H1 (cell line): ENCODE data around the gene CYSRT1. TPM values are rescaled to one million over a fixed set of nuclear protein-coding genes. Genes with fewer than 3 reads are reported as not detected.

Experiments used
- CTCF ChIA-PET: fragments of 300-600 bp; sonication (Branson Sonifier 250); formaldehyde crosslinking; loops from one replicate; lab custom pipeline; 2021; ENCODE audit not compliant: partially characterized antibody; lab: Charles Lee
- POLR2A ChIA-PET: fragments of 300-600 bp; sonication (Branson Sonifier 250); formaldehyde crosslinking; loops from one replicate; lab custom pipeline; 2021; ENCODE audit warnings: inconsistent platforms; ENCODE audit not compliant: partially characterized antibody; lab: Charles Lee
- DNase-seq, 2 experiments: peaks; one replicate each; pipeline versions ENCODE4 v3.0.0 to v3.0.0-alpha.2; 2010 to 2022; ENCODE audit warnings: low spot score in 2 of 2, low read depth in 1 of 2, mixed read lengths in 1 of 2
- FAIRE-seq: peaks from 2 replicates; lab custom pipeline; 2011; peaks lifted over from hg19 to GRCh38; lab: Jason Lieb, UNC
- H2AFZ ChIP-seq: 2 replicates; pipeline ENCODE4 v1.8.1; 2012; ENCODE audit warnings: low read length, inconsistent platforms
- H2AK5ac ChIP-seq: 2 replicates; pipeline ENCODE4 v1.6.1; 2013; ENCODE audit warnings: low read depth, low read length
- H2BK120ac ChIP-seq: replicated peaks from 2 replicates; pipeline ENCODE3; 2013; ENCODE audit warnings: low read depth, low read length, inconsistent platforms
- H2BK12ac ChIP-seq: 2 replicates; pipeline ENCODE4 v1.6.1; 2013; ENCODE audit warnings: low read depth, low read length
- H2BK15ac ChIP-seq: 2 replicates; pipeline ENCODE4 v1.6.1; 2013; ENCODE audit warnings: low read length
- H2BK20ac ChIP-seq: 2 replicates; pipeline ENCODE4 v1.6.1; 2013; ENCODE audit warnings: low read length
- H2BK5ac ChIP-seq: 2 replicates; pipeline ENCODE4 v1.6.1; 2013; ENCODE audit warnings: low read depth, low read length
- H3K14ac ChIP-seq: 2 replicates; pipeline ENCODE4 v1.6.1; 2013; ENCODE audit warnings: inconsistent platforms; ENCODE audit not compliant: insufficient read length
- H3K18ac ChIP-seq: 2 replicates; pipeline ENCODE4 v1.6.1; 2013; ENCODE audit warnings: low read length; ENCODE audit errors: extremely low read depth
- H3K23ac ChIP-seq: 2 replicates; pipeline ENCODE4 v1.6.1; 2013; ENCODE audit warnings: inconsistent platforms; ENCODE audit not compliant: insufficient read length
- H3K23me2 ChIP-seq: 2 replicates; pipeline ENCODE4 v1.6.1; 2013; ENCODE audit warnings: low read depth, low read length
- H3K27ac ChIP-seq: 2 replicates; pipeline ENCODE4 v1.6.1; 2011; ENCODE audit warnings: low read depth, low read length, inconsistent platforms
- H3K27me3 ChIP-seq, 4 experiments: replicated peaks in 1 of 4; 1 replicate in 1 of 4; 2 replicates in 3 of 4; pipeline versions ENCODE4 v1.6.1 to v1.8.1; 2011 to 2013; ENCODE audit warnings: low read length in 3 of 4, mild to moderate bottlenecking in 3 of 4, inconsistent platforms in 2 of 4, mixed read lengths in 2 of 4, moderate library complexity in 1 of 4; ENCODE audit not compliant: control insufficient read depth in 3 of 4, insufficient read depth in 3 of 4; ENCODE audit errors: extremely low read depth in 1 of 4
- H3K36me3 ChIP-seq, 4 experiments: 2 replicates each; pipeline versions ENCODE4 v1.6.1 to v1.8.1; 2011 to 2013; ENCODE audit warnings: mild to moderate bottlenecking in 4 of 4, low read length in 3 of 4, moderate library complexity in 2 of 4, control low read depth in 1 of 4, inconsistent platforms in 1 of 4; ENCODE audit not compliant: insufficient read depth in 4 of 4, control insufficient read depth in 2 of 4
- H3K4ac ChIP-seq: replicated peaks from 2 replicates; pipeline ENCODE3; 2013; ENCODE audit warnings: low read length, low read depth, mixed read lengths, inconsistent platforms; ENCODE audit not compliant: insufficient read length
- H3K4me1 ChIP-seq, 4 experiments: replicated peaks in 1 of 4; 1 replicate in 1 of 4; 2 replicates in 3 of 4; pipeline versions ENCODE4 v1.6.1 to v1.8.1; 2011 to 2013; ENCODE audit warnings: low read length in 3 of 4, inconsistent platforms in 2 of 4, mixed read lengths in 1 of 4; ENCODE audit not compliant: insufficient read depth in 4 of 4, control insufficient read depth in 3 of 4
- H3K4me2 ChIP-seq, 2 experiments: 2 replicates each; pipeline versions ENCODE4 v1.6.1 to v1.8.1; 2011 to 2013; ENCODE audit warnings: low read depth in 2 of 2, low read length in 2 of 2, control low read depth in 1 of 2, inconsistent platforms in 1 of 2, mild to moderate bottlenecking in 1 of 2; ENCODE audit not compliant: insufficient read depth in 1 of 2
- H3K4me3 ChIP-seq, 4 experiments: fragments of 200-600, 300-600 bp in 1 of 4; sonication (generic), shearing (Covaris generic), sonication (Bioruptor Twin) in 1 of 4; 2 replicates each; pipeline versions ENCODE4 v1.5.1 to v1.8.1; 2011 to 2016; ENCODE audit warnings: low read length in 4 of 4, low read depth in 3 of 4, control low read depth in 2 of 4, inconsistent platforms in 2 of 4, mild to moderate bottlenecking in 2 of 4, mixed read lengths in 1 of 4, moderate library complexity in 1 of 4; ENCODE audit not compliant: insufficient read depth in 2 of 4; ENCODE audit errors: extremely low read depth in 1 of 4
- H3K56ac ChIP-seq: replicated peaks from 2 replicates; pipeline ENCODE3; 2013; ENCODE audit warnings: low read depth, mild to moderate bottlenecking, mixed read lengths, low read length, inconsistent platforms; ENCODE audit not compliant: insufficient read length
- H3K79me1 ChIP-seq: 2 replicates; pipeline ENCODE4 v1.6.1; 2013; ENCODE audit warnings: low read depth, low read length, control low read depth
- H3K79me2 ChIP-seq, 2 experiments: 2 replicates each; pipeline versions ENCODE4 v1.6.1 to v1.8.1; 2012 to 2013; ENCODE audit warnings: low read length in 2 of 2, mild to moderate bottlenecking in 2 of 2, inconsistent platforms in 1 of 2; ENCODE audit not compliant: insufficient read depth in 2 of 2, control insufficient read depth in 1 of 2
- H3K9ac ChIP-seq, 4 experiments: replicated peaks in 1 of 4; 1 replicate in 1 of 4; 2 replicates in 3 of 4; pipeline versions ENCODE4 v1.6.1 to v1.8.1; 2011 to 2013; ENCODE audit warnings: low read depth in 3 of 4, low read length in 3 of 4, control low read depth in 2 of 4, mild to moderate bottlenecking in 2 of 4, moderate library complexity in 2 of 4, inconsistent platforms in 1 of 4; ENCODE audit errors: extremely low read depth in 1 of 4
- H3K9me3 ChIP-seq, 2 experiments: 2 replicates each; pipeline versions ENCODE4 v1.6.1 to v1.8.1; 2012 to 2013; ENCODE audit warnings: mild to moderate bottlenecking in 2 of 2, moderate library complexity in 2 of 2, control low read depth in 1 of 2, inconsistent platforms in 1 of 2, low read depth in 1 of 2, low read length in 1 of 2, mixed read lengths in 1 of 2; ENCODE audit not compliant: insufficient read depth in 2 of 2
- H4K20me1 ChIP-seq, 2 experiments: replicated peaks in 1 of 2; 2 replicates each; pipeline versions ENCODE3 to v1.8.1; 2011 to 2013; ENCODE audit warnings: inconsistent platforms in 2 of 2, low read length in 2 of 2, mild to moderate bottlenecking in 1 of 2; ENCODE audit not compliant: insufficient read depth in 2 of 2, control insufficient read depth in 1 of 2
- H4K5ac ChIP-seq: 2 replicates; pipeline ENCODE4 v1.6.1; 2013; ENCODE audit warnings: low read length, low read depth, mixed read lengths, inconsistent platforms; ENCODE audit not compliant: insufficient read length
- H4K8ac ChIP-seq: 2 replicates; pipeline ENCODE4 v1.8.0; 2013; ENCODE audit warnings: mild to moderate bottlenecking, moderate library complexity, low read length, inconsistent platforms; ENCODE audit not compliant: insufficient read depth; ENCODE audit errors: extremely low read depth
- H4K91ac ChIP-seq: replicated peaks from 2 replicates; pipeline ENCODE3; 2013; ENCODE audit warnings: low read length, mixed read lengths, inconsistent platforms; ENCODE audit not compliant: insufficient read length
- BCL11A ChIP-seq, 2 experiments: IDR thresholded peaks; one replicate each; pipeline ENCODE4 v1.6.1; 2011; ENCODE audit warnings: low read depth in 2 of 2, low read length in 2 of 2, mild to moderate bottlenecking in 2 of 2
- E2F6 ChIP-seq: IDR thresholded peaks from 2 replicates; pipeline ENCODE4 v1.6.1; 2012; ENCODE audit warnings: inconsistent platforms
- EGR1 ChIP-seq: IDR thresholded peaks from 2 replicates; pipeline ENCODE4 v1.6.1; 2011; ENCODE audit warnings: low read depth, low read length, borderline replicate concordance
- GTF2F1 ChIP-seq: IDR thresholded peaks from 2 replicates; pipeline ENCODE4 v1.6.1; 2012; ENCODE audit warnings: low read depth, low read length, improper control_type of control experiment, borderline replicate concordance
- HDAC2 ChIP-seq, 2 experiments: fragments of 300-600 bp in 1 of 2; sonication (generic) in 1 of 2; IDR thresholded peaks; 2 replicates each; pipeline ENCODE4 v1.6.1; 2011 to 2012; ENCODE audit warnings: low read depth in 2 of 2, low read length in 2 of 2, mild to moderate bottlenecking in 2 of 2, moderate library complexity in 2 of 2, borderline replicate concordance in 1 of 2, inconsistent platforms in 1 of 2
- JUN ChIP-seq: IDR thresholded peaks from 2 replicates; pipeline ENCODE4 v1.6.1; 2011; ENCODE audit warnings: low read depth, mild to moderate bottlenecking, improper control_type of control experiment, low read length
- MAX ChIP-seq: IDR thresholded peaks from 2 replicates; pipeline ENCODE4 v1.6.1; 2012; ENCODE audit warnings: inconsistent platforms
- RNF2 ChIP-seq: fragments of 200-900, 300-1000 bp; sonication (generic); IDR thresholded peaks from 2 replicates; pipeline ENCODE4 v1.7.1; 2016; ENCODE audit warnings: borderline replicate concordance, low read depth, mild to moderate bottlenecking, antibody characterized with exemption, low read length; ENCODE audit not compliant: poor library complexity, severe bottlenecking; ENCODE audit errors: missing control alignments
- SAP30 ChIP-seq: fragments of 300-600 bp; sonication (generic); IDR thresholded peaks from 2 replicates; pipeline ENCODE4 v1.7.1; 2012; ENCODE audit warnings: low read length, moderate library complexity, mild to moderate bottlenecking, inconsistent platforms; ENCODE audit not compliant: insufficient read depth, insufficient replicate concordance
- SP1 ChIP-seq: IDR thresholded peaks from 2 replicates; pipeline ENCODE4 v1.6.1; 2011; ENCODE audit warnings: low read depth, low read length
- SRF ChIP-seq: IDR thresholded peaks from 2 replicates; pipeline ENCODE4 v1.6.1; 2011; ENCODE audit warnings: mild to moderate bottlenecking, low read depth, low read length, moderate library complexity
- TBP ChIP-seq: IDR thresholded peaks from 2 replicates; pipeline ENCODE4 v1.6.1; 2011; ENCODE audit warnings: low read depth, low read length, improper control_type of control experiment
- TEAD4 ChIP-seq: IDR thresholded peaks from 2 replicates; pipeline ENCODE4 v1.6.1; 2012; ENCODE audit warnings: low read depth, low read length, inconsistent platforms, mixed read lengths
- WGBS, 2 experiments: shearing (Covaris generic) in 1 of 2; methylation state at CpG; one replicate each; pipeline versions ENCODE4 v1.1.6 to v1.1.7; 2013 to 2015; ENCODE audit warnings: low lambda C conversion rate in 2 of 2, mixed read lengths in 2 of 2, inconsistent platforms in 1 of 2, low coverage in 1 of 2, missing lambda C conversion rate in 1 of 2; ENCODE audit not compliant: insufficient replicate concordance in 2 of 2, insufficient coverage in 1 of 2, insufficient read length in 1 of 2; ENCODE audit errors: extremely low coverage in 1 of 2, missing lambda C conversion rate in 1 of 2; 5-methylcytosine and 5-hydroxymethylcytosine counted together
- polyA plus RNA-seq, 7 experiments: library from polyadenylated mRNA; depleted of rRNA in 3 of 7; stranded (reverse) in 5 of 7; unstranded in 2 of 7; fragments of >200 nt in 5 of 7; fragments of 200-250 nt in 2 of 7; gene quantifications; 1 replicate in 5 of 7; 2 replicates in 1 of 7; 4 replicates in 1 of 7; pipeline versions ENCODE4 v1.2.1 to v1.2.3, GENCODE V29; 2011 to 2013; ENCODE audit warnings: missing spikeins in 2 of 7, mixed read lengths in 2 of 7
- total RNA-seq: library from RNA; stranded (reverse); fragmentation: NEBNext Ultra II Directional; extraction: Animal tissue kit (Norgen Biotek cat#: 25700); gene quantifications from 2 replicates; pipeline ENCODE4 v1.2.1, GENCODE V29; 2021

The CYSRT1 gene
- total and polyA plus RNA-seq, 2 of the 8 experiments (the other 6 are each of a cell fraction or from before 2014, with no cell fraction given), result 1.0 to 6.5 TPM

- no peak overlapping the region for H3K4me3 ChIP-seq
- no peaks in the 10 kb centered on the region for H3K79me2 ChIP-seq
- no peak for DNase-seq
- no peak overlapping the region for H4K91ac ChIP-seq
- WGBS, 2 experiments, result 92% methylated on average over 24 of the region's 24 CpGs; no CpG with 5 or more reads in 1 of the 2 experiments
- H3K23me2 ChIP-seq, result no peaks in the 10 kb centered on the region
- no peak for FAIRE-seq
- H3K36me3 ChIP-seq, result peaks cover 9 to 34% (median 26%) of the 10 kb centered on the region in 4 experiments
- ChIA-PET POLR2A (interaction anchor here (1.6 to 69.9 kb wide), 3 partner anchors 6 to 28 kb away, joined by 3 to 1462 read pairs (median 1462); partner anchors contain the start of genes CYSRT1, NDOR1, NELFB and RNF208), CTCF (interaction anchor here (1.0 to 5.3 kb wide), 5 partner anchors 10 to 26 kb away, joined by 3 to 29 read pairs (median 8); a partner anchor contains a TSS)
- no peak overlapping the region for H3K9ac ChIP-seq
- no peak overlapping the region for H2AFZ ChIP-seq
- no peak overlapping the region for H2BK12ac ChIP-seq
- no peaks in the 10 kb centered on the region for H3K79me1 ChIP-seq
- H2BK120ac ChIP-seq, result no peak overlapping the region
- H2BK15ac ChIP-seq, result no peak overlapping the region
- H2BK5ac ChIP-seq, result peak overlapping the region; percentile 73
- no peaks in the 10 kb centered on the region for H3K27me3 ChIP-seq
- no peak overlapping the region for H3K18ac ChIP-seq
- no peak overlapping the region for H3K56ac ChIP-seq
- no peak overlapping the region for H3K27ac ChIP-seq
- H3K9me3 ChIP-seq, result no peaks in the 10 kb centered on the region
- no peak overlapping the region for H3K23ac ChIP-seq
- no peak overlapping the region for H4K5ac ChIP-seq
- H3K4me2 ChIP-seq, result no peak overlapping the region
- peaks cover 0 to 9% of the 10 kb centered on the region in 2 experiments for H4K20me1 ChIP-seq
- no peak overlapping the region for H2BK20ac ChIP-seq
- H3K4ac ChIP-seq, result no peak overlapping the region
- no peaks in the 10 kb centered on the region for H3K4me1 ChIP-seq
- H4K8ac ChIP-seq, result no peak overlapping the region; the same call in 1 of the 2 replicates
- no peak overlapping the region for H3K14ac ChIP-seq
- no peak overlapping the region for H2AK5ac ChIP-seq
- no peak for TF ChIP-seq EGR1
- no peak for TF ChIP-seq BCL11A (IDR thresholded peaks at IDR 0.05; ENCODE audit: low read depth in 2 of 2, low read length in 2 of 2)
- no peak for TF ChIP-seq GTF2F1
- TF ChIP-seq SP1, result no peak
- TF ChIP-seq HDAC2 (IDR thresholded peaks at IDR 0.05; ENCODE audit: borderline replicate concordance in 1 of 2, low read depth in 2 of 2, low read length in 2 of 2), result no peak
- TF ChIP-seq E2F6, result no peak
- no peak for TF ChIP-seq SAP30
- TF ChIP-seq SRF, result no peak
- TF ChIP-seq TBP, result no peak
- TF ChIP-seq RNF2, result no peak
- TF ChIP-seq MAX, result no peak
- no peak for TF ChIP-seq JUN
- TF ChIP-seq TEAD4, result no peak
Observed at GRCh38 chr9:137262909-137263285, 37.9 kb downstream of the CYSRT1 start.
